Osteocyte (in vitro differentiated cells): Measurements from ENCODE around the gene SMIM20. TPM values are rescaled to one million over a fixed set of nuclear protein-coding genes. Genes with fewer than 3 reads are reported as not detected.

Experiments
- DNase-seq: peaks from one replicate; pipeline ENCODE4 v3.0.0; 2021; ENCODE audit warnings: mixed read lengths; ENCODE audit not compliant: unreplicated experiment; ENCODE audit errors: extremely low spot score
- H3K27ac Mint-ChIP-seq: one replicate; pipeline ENCODE4 v1.8.0; 2021; ENCODE audit warnings: mild to moderate bottlenecking, mixed read lengths; ENCODE audit not compliant: unreplicated experiment
- H3K27me3 Mint-ChIP-seq: one replicate; pipeline ENCODE4 v1.8.0; 2021; ENCODE audit warnings: mixed read lengths; ENCODE audit not compliant: unreplicated experiment
- H3K36me3 Mint-ChIP-seq: one replicate; pipeline ENCODE4 v1.8.0; 2021; ENCODE audit warnings: mixed read lengths; ENCODE audit not compliant: unreplicated experiment
- H3K4me1 Mint-ChIP-seq: one replicate; pipeline ENCODE4 v1.8.0; 2021; ENCODE audit warnings: mixed read lengths; ENCODE audit not compliant: unreplicated experiment
- H3K4me3 Mint-ChIP-seq: one replicate; pipeline ENCODE4 v1.8.0; 2021; ENCODE audit warnings: mild to moderate bottlenecking, moderate library complexity, mixed read lengths; ENCODE audit not compliant: unreplicated experiment
- H3K9me3 Mint-ChIP-seq: one replicate; pipeline ENCODE4 v1.8.0; 2021; ENCODE audit warnings: mixed read lengths; ENCODE audit not compliant: unreplicated experiment
- total RNA-seq: library from RNA; stranded (reverse); gene quantifications from 2 replicates; pipeline ENCODE4 v1.2.1, GENCODE V29; 2021
- TF ChIP-seq, protein P1 (sequence below): fragments of 200-600 bp; sonication (generic); IDR thresholded peaks from 2 replicates; pipeline ENCODE4 v1.5.0; 2021; ENCODE audit warnings: antibody characterized with exemption, mild to moderate bottlenecking, moderate library complexity

The SMIM20 gene
- total RNA-seq, 1 donor from 2014 or later: 28.4 TPM

DNA sequence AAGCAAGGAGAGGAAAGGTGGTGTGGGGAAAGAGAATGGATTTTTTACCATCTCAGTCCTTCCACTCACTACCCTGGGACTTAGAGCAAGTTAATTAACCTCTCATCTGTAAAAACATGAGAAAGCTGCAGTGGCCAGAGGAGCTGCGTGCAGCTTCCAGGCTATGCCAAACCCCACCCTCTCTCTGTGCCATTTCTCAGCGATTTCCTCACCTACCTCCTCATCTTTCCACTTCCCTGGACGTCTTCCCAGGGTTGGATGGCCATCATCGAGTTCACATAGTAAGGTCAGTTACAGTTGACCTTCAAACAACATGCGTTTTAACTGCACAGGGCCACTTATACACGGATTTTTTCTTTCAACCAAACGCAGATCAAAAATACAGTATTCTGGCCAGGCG is 64.3 kb downstream of the SMIM20 start:
- Mint-ChIP-seq H3K27ac (no peak overlapping the region), H3K9me3 (no peaks in the 10 kb centered on the region), H3K4me1 (no peaks in the 10 kb centered on the region), H3K27me3 (peaks cover 7% of the 10 kb centered on the region), H3K36me3 (no peaks in the 10 kb centered on the region), H3K4me3 (no peak overlapping the region)
- DNase-seq: no peak
- TF ChIP-seq, protein P1, sequence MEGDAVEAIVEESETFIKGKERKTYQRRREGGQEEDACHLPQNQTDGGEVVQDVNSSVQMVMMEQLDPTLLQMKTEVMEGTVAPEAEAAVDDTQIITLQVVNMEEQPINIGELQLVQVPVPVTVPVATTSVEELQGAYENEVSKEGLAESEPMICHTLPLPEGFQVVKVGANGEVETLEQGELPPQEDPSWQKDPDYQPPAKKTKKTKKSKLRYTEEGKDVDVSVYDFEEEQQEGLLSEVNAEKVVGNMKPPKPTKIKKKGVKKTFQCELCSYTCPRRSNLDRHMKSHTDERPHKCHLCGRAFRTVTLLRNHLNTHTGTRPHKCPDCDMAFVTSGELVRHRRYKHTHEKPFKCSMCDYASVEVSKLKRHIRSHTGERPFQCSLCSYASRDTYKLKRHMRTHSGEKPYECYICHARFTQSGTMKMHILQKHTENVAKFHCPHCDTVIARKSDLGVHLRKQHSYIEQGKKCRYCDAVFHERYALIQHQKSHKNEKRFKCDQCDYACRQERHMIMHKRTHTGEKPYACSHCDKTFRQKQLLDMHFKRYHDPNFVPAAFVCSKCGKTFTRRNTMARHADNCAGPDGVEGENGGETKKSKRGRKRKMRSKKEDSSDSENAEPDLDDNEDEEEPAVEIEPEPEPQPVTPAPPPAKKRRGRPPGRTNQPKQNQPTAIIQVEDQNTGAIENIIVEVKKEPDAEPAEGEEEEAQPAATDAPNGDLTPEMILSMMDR: no peak

Other genes starting within 250 kb of the SMIM20 start
- 28.0 and 31.5 TPM in 2 replicates for gene SEL1L3, start 51.2 kb upstream of the SMIM20 start, total RNA-seq